GM21526 (cell line): ENCODE results near the gene BCAR3.

Experiments used
- ATAC-seq: cut with Tn5 transposase; IDR thresholded peaks from one replicate; pipeline ENCODE4 v1.9.1; 2021; ENCODE audit warnings: moderate library complexity; ENCODE audit not compliant: unreplicated experiment, low FRiP score

The BCAR3 gene

DNA sequence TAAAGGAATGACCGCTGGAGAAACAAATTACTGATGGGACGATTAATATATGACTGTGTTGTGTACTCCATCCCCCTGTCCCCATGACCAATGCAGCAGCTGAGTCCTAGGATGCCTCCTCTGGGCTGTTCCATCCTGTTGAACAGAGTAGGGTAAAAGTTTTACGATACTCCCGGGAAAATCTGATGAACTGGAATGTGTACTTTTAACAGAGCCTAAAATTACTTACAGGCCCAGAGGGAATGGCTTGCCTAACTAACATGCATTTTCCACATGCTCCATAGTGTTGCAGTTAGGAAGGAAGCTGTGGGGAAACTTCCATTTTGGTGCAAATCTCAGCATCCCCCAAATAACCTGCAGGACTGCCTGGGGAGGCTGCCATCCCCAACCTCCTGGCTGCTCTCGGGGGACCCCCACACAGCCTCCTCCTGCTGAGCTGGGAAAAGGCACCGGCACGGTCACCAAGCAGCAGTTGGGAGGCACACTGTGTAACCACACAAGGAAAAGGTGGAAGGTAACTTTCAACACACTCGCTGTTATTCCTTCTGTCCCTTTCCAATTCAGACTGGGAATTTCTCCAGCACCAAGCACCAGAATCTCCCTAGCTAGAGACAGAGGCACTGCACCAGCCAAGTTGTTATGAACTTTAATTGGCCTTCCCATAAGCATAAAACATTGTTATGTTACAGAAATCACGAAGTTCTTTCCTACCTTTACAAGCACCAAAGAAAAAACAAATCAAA, 97.2 kb downstream of the BCAR3 start:
- no peak for ATAC-seq

DNA sequence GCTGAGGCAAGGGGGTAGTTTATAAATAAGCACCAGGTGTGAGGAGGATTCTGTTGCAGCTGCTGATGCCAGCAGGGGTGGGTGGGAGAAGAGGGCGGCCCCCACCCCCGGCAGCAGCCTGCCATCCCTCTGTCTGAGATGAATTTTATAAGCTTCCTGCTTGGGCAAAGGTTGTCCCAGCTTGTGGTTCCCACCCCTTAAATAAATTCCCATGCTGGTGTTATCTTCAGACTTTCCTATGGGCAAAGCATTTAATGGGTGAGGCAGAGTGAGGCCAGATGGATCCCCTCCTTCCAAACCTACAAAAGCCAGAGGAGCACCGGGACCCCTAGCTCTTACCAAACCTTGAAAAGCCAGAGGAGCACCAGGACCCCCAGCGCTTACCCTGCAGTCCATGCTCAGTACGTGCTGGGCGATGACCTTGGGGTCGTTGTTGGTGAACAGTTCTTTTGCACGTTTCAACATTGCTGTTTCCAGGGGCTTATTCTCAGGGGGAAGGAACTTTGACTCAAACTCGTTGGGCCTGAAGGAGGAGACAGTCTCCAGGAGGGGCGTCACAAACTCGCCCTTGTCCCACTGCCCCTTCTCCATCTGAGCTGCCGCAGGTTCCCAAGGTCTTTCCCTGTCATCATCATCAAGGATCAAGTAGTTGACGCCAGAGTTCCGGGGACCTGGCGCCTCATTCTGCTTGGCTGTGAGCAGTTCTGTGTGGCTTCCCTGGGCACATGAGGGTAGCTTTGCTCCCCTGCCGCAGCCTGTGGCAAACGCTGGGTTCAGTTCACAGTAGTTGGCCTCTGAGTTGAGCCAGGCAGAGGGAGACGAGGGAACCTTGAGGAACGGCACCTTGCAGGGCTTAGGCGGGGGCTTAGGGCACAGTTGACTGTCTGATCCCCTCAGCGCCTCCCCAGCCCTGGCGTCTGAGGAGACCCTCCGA, 99.5 kb downstream of the BCAR3 start:
- no peak for ATAC-seq

DNA sequence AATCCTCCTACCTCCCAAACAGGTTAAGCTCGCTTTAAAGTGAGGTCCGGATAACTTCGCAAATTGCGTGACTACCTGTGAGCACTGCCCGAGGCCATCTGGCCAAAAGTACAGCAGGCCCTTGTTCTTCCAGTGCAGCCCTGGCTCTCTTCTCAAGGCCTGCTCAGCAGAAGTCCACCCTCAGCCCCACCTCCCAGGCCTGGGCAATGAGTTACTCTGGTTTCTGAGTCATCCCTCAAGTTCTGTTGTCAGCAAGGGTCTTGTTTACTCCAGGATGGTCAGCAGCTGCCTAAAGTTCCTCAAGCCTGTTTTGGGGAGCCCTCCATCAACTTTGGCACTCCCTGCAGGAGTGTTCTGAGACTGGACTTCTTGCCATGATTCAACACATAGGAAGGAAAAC, 101.7 kb downstream of the BCAR3 start:
- no peak for ATAC-seq

DNA sequence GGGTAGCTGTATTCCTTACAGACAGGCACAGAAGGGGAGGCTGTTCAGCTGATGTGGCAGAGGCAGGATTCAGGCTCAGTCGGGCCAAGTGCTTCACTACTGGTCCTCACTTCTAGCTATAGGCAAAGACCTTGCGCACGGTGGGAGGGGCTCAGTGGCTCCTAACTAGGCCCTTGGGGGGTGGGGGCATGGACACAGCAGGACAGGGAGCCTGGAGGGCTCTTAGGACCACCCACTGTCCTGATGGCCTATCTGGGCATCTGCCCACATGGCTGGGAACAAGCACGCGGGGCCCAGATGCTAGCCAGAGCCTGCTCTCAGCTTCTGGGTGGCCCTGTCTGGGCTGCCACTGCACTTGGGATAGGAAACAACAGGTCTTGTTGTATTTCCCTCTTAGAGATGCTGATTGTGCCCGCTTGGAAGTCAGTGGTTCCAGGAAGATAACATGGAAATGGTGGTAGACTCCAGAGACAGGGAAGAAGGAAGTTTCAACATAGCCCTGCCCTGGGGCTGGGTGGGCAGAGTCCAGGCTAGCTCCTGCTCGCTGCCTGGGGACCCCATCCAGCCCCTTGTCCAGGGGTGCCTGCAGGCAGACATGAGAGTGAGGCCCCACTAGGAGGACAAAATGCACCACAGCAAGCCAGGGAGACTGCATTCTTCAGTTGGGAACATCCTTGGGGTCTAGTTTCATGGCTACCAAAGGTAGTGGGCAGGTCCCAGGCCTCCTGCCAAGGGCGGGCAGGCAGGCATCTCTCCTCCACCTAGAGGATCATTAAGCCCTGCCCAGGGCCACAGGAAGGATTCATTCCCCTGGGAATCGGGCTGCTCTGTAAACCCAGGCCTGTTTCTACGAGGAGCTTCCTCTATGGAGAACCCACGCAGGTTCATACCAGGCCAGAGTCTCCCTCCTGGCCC, 102.5 kb downstream of the BCAR3 start:
- no peak for ATAC-seq

DNA sequence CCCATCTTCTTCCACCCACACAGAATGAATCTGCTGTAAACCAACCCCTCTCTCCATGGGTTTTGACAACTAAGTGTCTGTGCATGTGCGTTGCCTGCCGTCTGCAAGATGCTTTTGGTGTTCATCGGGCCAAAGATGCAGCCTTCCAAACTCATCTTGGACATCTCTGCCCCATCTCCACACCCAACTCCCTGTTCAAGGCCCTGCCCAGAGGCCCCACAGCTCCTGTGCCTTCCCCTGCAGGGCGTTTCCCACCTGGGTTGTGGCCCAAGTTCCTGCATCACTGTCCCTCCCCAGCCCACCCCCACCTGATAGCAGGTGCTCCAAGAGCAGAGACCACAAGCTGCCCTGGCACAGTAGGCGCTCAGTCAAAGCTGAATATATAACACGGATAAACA, 103.2 kb downstream of the BCAR3 start:
- no peak for ATAC-seq

DNA sequence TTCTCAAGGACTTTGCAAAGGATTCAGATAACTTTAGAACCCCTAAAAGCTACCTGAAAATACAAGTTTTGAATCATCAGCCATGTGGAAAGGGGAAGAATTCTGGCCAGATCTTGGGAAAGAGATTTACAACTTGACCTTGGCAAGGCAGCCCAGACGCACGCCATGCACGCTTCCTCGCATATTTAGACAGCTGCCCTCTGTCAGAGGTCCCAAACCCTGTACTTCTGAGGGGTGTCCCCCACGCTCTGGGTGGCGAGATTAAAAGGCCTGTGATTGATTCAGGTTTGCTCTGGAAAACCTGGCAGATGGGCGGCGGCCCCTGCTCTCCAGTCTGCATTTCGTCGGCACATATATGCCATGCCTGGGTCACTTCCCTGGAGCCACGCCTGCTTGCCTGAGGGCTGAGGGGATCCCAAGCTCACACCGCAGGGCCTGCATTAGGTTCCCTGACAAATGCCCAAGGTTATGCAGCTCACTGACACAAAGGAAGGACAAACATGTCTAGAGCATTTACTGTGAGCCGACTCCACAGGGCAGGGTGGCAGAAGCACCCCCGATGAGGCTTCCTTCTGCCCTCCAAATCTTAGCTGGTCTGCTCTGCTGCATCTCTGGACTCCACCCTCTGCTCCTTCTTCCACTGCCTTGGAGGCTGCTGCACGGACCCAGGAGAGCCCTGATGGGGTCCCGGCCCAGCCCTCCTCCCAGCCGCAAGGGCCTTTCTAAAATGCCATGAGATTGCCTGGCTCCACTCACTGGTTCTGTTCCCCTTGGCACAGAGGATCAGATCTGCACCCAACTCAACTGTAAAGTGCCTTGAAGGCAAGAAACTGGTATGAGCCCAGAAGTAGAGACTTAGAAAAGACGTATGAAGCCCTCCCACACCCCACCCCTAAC, 103.9 kb downstream of the BCAR3 start:
- no peak for ATAC-seq

DNA sequence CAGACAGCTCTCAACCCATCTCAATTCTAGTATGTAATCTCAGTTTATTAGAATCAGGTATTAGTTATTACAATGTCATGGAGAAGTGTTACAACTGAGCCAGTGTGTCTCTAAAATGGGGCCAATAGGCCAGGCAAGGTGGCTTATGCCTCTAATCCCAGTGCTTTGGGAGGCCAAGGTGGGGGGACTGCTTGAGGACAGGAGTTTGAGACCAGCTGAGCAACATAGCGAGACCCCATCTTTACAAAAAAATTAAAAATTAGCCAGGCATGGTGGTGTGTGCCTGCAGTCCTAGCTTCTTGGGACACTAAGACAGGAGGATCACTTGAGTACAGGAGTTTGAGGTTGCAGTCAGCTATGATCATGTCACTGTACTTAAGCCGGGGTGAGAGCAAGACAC, 104.9 kb downstream of the BCAR3 start:
- no peak for ATAC-seq

DNA sequence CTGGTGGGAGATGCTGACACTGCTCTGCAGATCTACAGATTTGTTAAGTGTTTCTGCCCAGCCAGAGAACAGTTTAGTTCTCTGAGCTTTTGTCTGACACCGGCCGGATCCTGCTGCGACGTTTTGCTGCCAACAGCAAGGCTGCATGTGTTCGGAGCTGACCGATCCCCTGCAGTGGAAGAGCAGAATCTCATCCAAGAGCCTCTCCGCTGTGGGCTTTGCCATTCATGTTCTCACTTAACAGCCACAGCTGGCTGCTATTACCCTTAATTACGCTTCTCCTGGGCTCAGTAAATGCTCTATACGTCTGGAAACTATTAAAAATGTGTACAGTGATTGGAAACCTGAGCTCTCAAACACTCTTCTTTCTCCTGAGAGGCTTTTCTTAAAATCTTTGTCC, 105.3 kb downstream of the BCAR3 start:
- ATAC-seq: no peak

DNA sequence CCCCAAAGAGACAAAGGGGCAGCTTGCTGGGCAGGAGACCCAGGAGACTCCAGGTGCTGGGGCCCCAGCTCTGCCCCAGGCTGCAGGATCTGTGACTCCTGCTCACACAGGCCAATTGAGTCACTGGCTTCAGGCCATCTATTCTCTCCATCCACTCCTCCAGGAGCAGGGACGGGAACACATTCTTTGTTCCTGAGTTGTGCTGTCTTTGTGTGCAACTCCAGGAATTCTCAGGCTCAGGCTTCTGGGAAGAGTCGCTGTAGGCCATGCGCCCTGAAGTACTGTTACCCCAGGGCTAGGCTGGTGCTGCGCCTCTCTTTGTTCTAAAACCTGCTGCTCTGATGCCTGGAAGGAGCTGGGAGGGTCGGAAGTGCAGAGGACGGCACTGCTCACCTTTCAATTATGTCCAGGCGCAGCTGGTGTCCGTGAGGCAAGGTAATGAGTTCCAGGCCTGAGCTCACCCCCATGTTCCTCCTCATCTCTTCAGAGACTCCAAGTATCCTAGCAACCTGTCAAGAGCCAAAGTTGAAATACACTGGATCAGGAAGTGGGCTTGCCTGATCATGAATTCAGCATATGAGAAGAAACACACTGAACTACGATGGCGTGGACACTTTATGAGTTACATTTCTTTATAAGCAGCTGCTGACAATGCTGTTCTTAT, 105.9 kb downstream of the BCAR3 start:
- no peak for ATAC-seq

DNA sequence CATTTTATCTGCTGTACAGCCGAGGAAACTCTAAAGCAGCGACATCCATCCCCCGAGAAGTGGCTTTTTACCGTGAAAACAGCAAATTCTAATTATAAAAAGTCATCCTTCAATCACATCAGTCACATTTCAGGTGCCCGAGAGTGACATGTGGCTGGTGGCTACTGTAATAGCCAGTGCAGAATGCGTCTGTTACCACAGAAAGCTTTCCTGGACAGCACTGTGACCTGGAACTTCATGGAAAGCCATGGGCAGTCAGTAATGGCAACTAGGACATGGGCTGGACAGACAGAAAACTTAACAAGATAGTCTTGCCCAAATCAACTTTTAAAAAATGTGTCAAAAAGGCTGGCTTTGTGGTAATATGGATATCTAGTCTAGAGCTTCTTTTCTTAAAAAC, 106.6 kb downstream of the BCAR3 start:
- no peak for ATAC-seq

DNA sequence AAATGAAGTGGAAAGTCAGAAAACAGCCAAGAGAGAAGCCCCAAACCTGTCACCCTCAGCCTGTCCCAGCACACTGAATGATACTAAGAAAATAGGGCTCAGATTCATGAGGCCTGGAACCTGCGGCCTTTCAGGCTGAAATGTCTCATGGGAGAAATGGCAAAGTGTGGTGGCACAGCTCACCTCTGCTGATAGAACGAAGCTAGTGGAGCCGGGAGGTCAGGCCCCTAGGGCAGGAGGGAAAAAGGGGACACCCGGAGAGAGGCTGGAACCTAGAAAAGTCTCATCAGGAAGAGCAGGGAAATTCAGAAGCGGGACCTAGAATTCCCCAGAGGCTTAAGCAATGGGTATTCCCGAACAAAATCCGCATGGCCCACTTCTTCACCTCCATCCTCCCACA, 107.1 kb downstream of the BCAR3 start:
- ATAC-seq: no peak

DNA sequence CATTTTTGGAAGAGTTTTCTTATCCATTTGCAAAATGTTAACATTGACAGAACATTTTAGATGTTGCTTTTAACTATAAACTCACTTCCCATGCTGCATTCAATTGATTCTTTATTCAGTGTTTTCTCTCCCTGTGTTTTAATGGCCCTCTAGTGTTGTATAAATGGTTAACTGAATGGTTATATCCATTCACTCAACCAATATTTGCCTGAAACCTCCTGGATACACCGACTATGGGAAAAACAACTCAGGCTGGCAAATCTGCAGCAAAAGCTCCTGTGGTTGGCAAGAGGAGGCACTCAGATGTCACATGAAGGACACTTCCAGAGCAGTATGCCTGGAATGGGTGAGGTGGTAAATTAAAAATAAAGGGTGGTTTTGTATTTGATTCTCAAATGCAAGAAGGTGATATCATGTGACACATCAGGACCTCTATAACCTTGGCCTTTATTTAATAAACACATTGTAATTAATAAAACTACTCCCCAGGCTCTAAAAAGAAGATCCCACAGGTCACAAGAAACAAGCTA, 107.6 kb downstream of the BCAR3 start:
- ATAC-seq: no peak

DNA sequence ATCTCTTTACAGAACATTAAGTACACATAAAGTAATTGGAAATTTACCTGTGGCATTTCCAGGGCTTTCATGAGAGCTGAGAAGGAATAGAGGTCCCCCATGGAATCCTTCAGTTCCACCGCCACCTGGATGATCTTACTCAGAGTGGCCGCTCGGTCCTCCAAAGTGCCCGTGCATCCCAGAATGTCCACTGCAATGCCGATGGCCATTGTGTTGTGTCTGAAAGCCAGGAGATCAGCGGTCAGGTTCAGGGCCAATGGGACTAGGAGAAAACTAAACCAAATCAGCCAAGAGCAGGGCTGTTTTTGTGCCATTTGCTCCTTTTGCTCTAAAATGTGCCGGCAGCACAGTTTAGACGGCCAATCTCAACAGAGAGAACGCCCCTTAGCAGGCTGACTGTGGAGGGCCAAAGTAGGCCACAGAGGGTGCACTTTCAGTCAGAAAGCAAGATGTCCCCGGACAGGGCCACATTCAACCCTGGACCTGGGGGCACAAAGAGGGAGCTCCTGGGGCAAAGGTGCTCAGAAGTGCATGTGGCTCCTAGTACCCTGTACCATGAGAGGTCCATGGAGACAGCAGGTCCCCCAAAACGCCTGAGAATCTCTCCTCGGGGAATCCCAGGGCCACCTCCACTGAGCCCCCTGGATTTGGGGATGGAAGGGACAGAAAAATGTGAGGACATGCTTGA, 109.9 kb downstream of the BCAR3 start:
- ATAC-seq: no peak

DNA sequence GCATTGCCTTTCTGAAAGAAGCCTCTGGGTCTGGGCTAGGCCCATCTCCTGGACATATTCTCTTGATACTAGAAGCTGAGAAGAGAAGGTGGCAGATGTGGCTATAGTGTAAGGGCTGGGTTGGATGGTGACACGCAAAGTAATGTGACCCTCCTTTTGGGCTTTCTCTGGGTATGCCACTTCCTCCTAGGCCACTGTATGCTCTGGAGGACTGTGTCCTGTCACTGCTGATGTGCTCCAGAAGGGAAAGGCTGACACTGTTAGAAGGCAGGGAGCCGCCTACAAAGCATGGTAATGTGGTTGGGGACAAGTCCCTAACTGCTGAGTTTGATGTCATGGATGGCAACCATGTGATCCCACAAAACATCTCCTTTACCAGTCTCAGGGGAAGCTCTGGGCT, 112.1 kb downstream of the BCAR3 start:
- no peak for ATAC-seq

DNA sequence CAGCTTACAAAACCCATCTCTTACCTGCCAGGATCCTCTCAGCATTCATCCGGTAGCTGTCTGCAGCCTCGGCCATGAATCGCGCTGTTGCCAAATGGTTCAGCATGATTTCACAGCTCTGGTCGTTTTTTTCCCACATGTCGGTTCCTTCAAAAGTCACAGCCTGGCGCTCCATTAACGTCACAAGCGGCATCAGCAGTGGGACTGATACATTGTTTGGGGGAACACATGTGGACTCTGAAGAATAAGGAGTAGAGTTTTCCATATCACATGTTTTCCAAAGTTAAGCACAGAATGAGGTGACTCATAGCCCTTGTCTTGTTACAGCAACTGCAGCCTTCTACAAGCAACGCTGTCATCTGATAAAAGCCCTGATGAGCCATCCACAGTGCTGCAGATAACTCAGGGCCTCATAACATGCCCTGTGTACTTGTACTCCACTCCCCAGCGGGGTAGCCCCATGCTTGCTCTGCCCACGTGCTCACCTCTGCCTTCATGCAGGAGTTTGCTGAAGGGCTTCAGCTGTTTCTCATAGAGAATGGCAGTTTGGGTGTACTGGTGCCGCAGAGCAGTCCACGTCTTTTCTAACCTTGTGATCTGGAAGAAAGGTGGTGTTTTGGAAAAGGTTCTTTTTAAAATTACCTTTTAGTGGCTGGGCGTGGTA, 114.2 kb downstream of the BCAR3 start:
- no peak for ATAC-seq

DNA sequence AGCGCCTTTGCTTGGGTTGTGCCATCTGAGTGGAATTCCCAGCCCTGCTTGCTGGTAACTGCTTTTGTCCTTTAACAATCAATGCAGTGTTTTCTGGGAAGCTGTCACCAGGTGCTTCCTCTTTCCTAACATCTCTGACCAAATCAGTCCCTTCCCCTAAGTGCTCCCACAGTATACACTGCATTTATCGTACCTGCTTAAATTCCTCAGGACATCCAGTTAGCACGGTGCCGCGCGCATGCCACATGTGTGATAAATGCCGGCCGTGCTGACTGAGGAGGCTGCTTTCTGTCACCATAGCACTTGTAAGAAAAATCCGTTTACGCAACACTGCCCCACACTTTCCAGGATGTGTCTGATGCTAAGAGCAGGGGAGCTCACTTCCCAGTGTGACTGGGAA, 115.4 kb downstream of the BCAR3 start:
- ATAC-seq: no peak

DNA sequence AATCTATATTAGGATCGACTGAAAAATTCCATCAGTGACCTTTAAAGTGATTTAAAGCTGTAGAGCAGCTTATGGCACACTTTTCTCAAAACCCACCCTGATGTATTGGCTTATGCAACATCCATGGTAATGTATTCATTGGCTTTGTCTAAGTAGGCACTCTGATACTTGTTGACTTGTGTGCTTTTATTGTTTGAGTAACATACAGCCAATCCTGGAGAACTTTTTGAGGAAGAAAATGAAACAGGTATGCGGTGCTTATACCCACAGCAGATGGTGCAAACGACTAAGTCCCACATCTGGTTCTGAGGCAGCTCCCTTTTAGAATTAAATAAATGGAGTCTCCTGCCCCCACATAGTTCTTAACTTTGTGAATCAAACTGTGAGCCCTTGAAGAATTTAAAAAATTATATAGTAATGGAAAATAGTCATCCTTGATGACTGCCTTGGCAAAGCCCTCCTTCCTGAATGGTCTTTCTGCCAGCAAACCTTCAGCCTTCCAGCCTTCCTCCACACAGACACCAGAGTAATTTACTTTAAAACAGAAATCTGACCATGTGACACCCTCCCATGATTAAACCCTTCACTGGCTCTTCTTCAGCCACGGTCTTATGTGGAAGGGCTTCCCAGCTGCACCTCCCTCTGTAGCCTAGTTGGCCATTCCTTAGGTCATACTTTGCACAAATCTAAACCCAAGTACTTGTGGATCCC, 116.0 kb downstream of the BCAR3 start:
- no peak for ATAC-seq
